Measurements from ENCODE around the gene RGSL1.

- TF ChIP-seq EZH2 (IDR thresholded peaks at IDR 0.05; ENCODE audit: insufficient read depth, poor library complexity, severe bottlenecking) = no peak
- TF ChIP-seq EZH2phosphoT487 (IDR thresholded peaks at IDR 0.05; ENCODE audit: insufficient read depth, low read depth) = no peak
These were observed 41.4 kb upstream of the RGSL1 start for GRCh38 chr1:182408435-182409075.

Data from GM23248 (cell line).